Measurements from ENCODE around the gene SPRY2.
A peak's percentile ranks its signal among the peaks of the same experiment; 100 is the strongest.

SPRY2 gene

GRCh38 chr13:80361883-80362327 lies 21.0 kb upstream of the SPRY2 start:
- Histone ChIP-seq H3K4me3 (ENCODE audit: low read length) (no peak overlapping the region), H3F3A (ENCODE audit: insufficient read depth, low read length) (no peaks in the 10 kb centered on the region), H3K4me2 (ENCODE audit: low read depth, low read length) (no peak overlapping the region), H3K9me2 (replicated peaks; ENCODE audit: insufficient read depth, low read length) (no peaks in the 10 kb centered on the region), H3K36me3 (replicated peaks; ENCODE audit: insufficient read depth, low read length) (no peaks in the 10 kb centered on the region), H2AFZ (ENCODE audit: low read length) (no peak overlapping the region), H4K20me1 (ENCODE audit: insufficient read depth, low read length) (no peaks in the 10 kb centered on the region), H3K4me1 (ENCODE audit: low read length) (no peaks in the 10 kb centered on the region), H3K9ac (ENCODE audit: low read length) (no peak overlapping the region), H3K9me3 (replicated peaks; ENCODE audit: insufficient read depth, low read length) (no peaks in the 10 kb centered on the region), H3K27ac (ENCODE audit: low read length) (no peak overlapping the region), H3K79me2 (ENCODE audit: low read length) (no peaks in the 10 kb centered on the region), H3K27me3 (replicated peaks; ENCODE audit: insufficient read depth, low read length) (no peaks in the 10 kb centered on the region)
- DNase-seq: peak; percentile 58
- TF ChIP-seq CTCF (IDR thresholded peaks at IDR 0.05; ENCODE audit: low read length): no peak
- no peak for TF ChIP-seq EZH2phosphoT487 (IDR thresholded peaks at IDR 0.05; ENCODE audit: low read length)
- TF ChIP-seq EZH2 (optimal IDR thresholded peaks at IDR 0.05; ENCODE audit: low read depth, low read length): no peak

GRCh38 chr13:80361298-80361697 lies 20.4 kb upstream of the SPRY2 start:
- H3K9ac ChIP-seq (ENCODE audit: low read length): no peak overlapping the region
- H3K4me1 ChIP-seq (ENCODE audit: low read length): no peaks in the 10 kb centered on the region
- H3K79me2 ChIP-seq (ENCODE audit: low read length): no peaks in the 10 kb centered on the region
- no peak overlapping the region for H3K4me3 ChIP-seq (ENCODE audit: low read length)
- H2AFZ ChIP-seq (ENCODE audit: low read length): no peak overlapping the region
- TF ChIP-seq CTCF (IDR thresholded peaks at IDR 0.05; ENCODE audit: low read length) (no peak), EZH2 (optimal IDR thresholded peaks at IDR 0.05; ENCODE audit: low read depth, low read length) (no peak), EZH2phosphoT487 (IDR thresholded peaks at IDR 0.05; ENCODE audit: low read length) (no peak)
- no peaks in the 10 kb centered on the region for H4K20me1 ChIP-seq (ENCODE audit: insufficient read depth, low read length)
- H3K27me3 ChIP-seq (replicated peaks; ENCODE audit: insufficient read depth, low read length): no peaks in the 10 kb centered on the region
- DNase-seq: no peak
- no peaks in the 10 kb centered on the region for H3F3A ChIP-seq (ENCODE audit: insufficient read depth, low read length)
- no peaks in the 10 kb centered on the region for H3K9me3 ChIP-seq (replicated peaks; ENCODE audit: insufficient read depth, low read length)
- H3K36me3 ChIP-seq (replicated peaks; ENCODE audit: insufficient read depth, low read length): no peaks in the 10 kb centered on the region
- no peaks in the 10 kb centered on the region for H3K9me2 ChIP-seq (replicated peaks; ENCODE audit: insufficient read depth, low read length)
- no peak overlapping the region for H3K27ac ChIP-seq (ENCODE audit: low read length)
- H3K4me2 ChIP-seq (ENCODE audit: low read depth, low read length): no peak overlapping the region

- no peak for DNase-seq
- no peak for TF ChIP-seq CTCF (IDR thresholded peaks at IDR 0.05; ENCODE audit: low read length)
- TF ChIP-seq EZH2phosphoT487 (IDR thresholded peaks at IDR 0.05; ENCODE audit: low read length): no peak
- TF ChIP-seq EZH2 (optimal IDR thresholded peaks at IDR 0.05; ENCODE audit: low read depth, low read length): no peak
- Histone ChIP-seq H3K27ac (ENCODE audit: low read length) (no peak overlapping the region), H3K27me3 (replicated peaks; ENCODE audit: insufficient read depth, low read length) (no peaks in the 10 kb centered on the region), H3K36me3 (replicated peaks; ENCODE audit: insufficient read depth, low read length) (no peaks in the 10 kb centered on the region), H4K20me1 (ENCODE audit: insufficient read depth, low read length) (no peaks in the 10 kb centered on the region), H3F3A (ENCODE audit: insufficient read depth, low read length) (no peaks in the 10 kb centered on the region), H3K4me2 (ENCODE audit: low read depth, low read length) (no peak overlapping the region), H3K9ac (ENCODE audit: low read length) (no peak overlapping the region), H3K4me3 (ENCODE audit: low read length) (no peak overlapping the region), H2AFZ (ENCODE audit: low read length) (no peak overlapping the region), H3K9me3 (replicated peaks; ENCODE audit: insufficient read depth, low read length) (no peaks in the 10 kb centered on the region), H3K9me2 (replicated peaks; ENCODE audit: insufficient read depth, low read length) (no peaks in the 10 kb centered on the region), H3K79me2 (ENCODE audit: low read length) (no peaks in the 10 kb centered on the region), H3K4me1 (ENCODE audit: low read length) (no peaks in the 10 kb centered on the region)
These were observed 19.5 kb upstream of the SPRY2 start for GRCh38 chr13:80360453-80360800.
